GM12801 (cell line): Measurements from ENCODE around the gene SBDS.

Experiments used
- TF ChIP-seq, protein P1 (sequence below): IDR thresholded peaks from one replicate; pipeline ENCODE4 v1.5.1; 2011; ENCODE audit warnings: control low read depth; ENCODE audit not compliant: insufficient read length; ENCODE audit errors: extremely low read depth

Gene SBDS

GRCh38 chr7:66948480-66949109 is 46.8 kb downstream of the SBDS start:
- TF ChIP-seq, protein P1, sequence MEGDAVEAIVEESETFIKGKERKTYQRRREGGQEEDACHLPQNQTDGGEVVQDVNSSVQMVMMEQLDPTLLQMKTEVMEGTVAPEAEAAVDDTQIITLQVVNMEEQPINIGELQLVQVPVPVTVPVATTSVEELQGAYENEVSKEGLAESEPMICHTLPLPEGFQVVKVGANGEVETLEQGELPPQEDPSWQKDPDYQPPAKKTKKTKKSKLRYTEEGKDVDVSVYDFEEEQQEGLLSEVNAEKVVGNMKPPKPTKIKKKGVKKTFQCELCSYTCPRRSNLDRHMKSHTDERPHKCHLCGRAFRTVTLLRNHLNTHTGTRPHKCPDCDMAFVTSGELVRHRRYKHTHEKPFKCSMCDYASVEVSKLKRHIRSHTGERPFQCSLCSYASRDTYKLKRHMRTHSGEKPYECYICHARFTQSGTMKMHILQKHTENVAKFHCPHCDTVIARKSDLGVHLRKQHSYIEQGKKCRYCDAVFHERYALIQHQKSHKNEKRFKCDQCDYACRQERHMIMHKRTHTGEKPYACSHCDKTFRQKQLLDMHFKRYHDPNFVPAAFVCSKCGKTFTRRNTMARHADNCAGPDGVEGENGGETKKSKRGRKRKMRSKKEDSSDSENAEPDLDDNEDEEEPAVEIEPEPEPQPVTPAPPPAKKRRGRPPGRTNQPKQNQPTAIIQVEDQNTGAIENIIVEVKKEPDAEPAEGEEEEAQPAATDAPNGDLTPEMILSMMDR, result no peak

- TF ChIP-seq, protein P1, result no peak
Observed at GRCh38 chr7:66946545-66946944, 48.8 kb downstream of the SBDS start.

DNA sequence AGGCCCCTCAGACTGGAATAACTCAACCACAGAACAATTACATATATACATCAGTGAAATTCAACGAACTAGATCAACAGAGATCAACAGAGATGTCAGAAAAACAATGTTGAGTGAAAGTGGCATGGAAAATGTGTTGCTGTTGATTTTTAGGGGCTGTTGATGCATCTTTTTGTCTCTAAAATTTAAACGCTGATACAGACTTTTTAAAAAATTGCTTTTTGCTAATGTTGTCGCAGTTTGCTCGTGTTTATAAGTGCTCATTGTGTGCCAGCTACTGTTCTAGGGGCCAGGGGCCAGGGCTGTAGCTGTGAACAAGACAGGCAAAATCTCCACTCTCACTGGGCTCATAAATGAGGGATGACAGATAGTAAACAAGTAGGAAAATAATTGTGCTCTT is 56.1 kb downstream of the SBDS start:
- TF ChIP-seq, protein P1, result no peak

DNA sequence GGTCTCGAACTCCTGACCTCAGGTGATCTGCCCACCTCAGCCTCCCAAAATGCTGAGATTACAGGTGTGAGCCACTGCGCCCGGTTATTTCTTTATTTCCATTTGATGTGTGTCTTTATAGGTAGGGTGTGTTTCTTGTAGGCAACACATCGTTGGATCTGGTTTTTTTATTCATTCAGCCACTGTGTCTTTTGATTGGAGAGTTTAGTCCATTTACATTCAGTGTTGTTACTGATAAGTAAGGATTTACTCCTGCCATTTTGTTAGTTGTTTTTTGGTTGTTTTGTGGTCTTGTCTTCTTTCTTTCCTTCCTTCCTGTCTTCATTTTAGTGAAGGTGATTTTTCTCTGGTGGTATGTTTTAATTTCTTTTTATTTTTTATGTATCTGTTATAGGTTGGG is 57.4 kb downstream of the SBDS start:
- TF ChIP-seq, protein P1, result no peak
